SH-SY5Y (cell line): ENCODE data around the gene UGDH.
A peak's percentile ranks its signal among the peaks of the same experiment; 100 is the strongest.

Experiments
- GATA2 ChIP-seq: IDR thresholded peaks from 2 replicates; pipeline ENCODE4 v1.6.1; 2011; ENCODE audit warnings: mild to moderate bottlenecking, low read depth, low read length
- GATA3 ChIP-seq: IDR thresholded peaks from 2 replicates; pipeline ENCODE4 v1.6.1; 2011; ENCODE audit warnings: low read depth, mild to moderate bottlenecking, low read length, moderate library complexity

Gene UGDH

GRCh38 chr4:39480251-39480650, 47.0 kb downstream of the UGDH start:
- TF ChIP-seq GATA2 (no peak), GATA3 (no peak)

GRCh38 chr4:39476187-39476895, 50.9 kb downstream of the UGDH start:
- TF ChIP-seq GATA2 = peak; percentile 74
- TF ChIP-seq GATA3 = peak; percentile 27

- TF ChIP-seq GATA2 (no peak), GATA3 (no peak)
Measured at GRCh38 chr4:39472396-39472795, 54.8 kb downstream of the UGDH start.

- TF ChIP-seq GATA2 = no peak
- TF ChIP-seq GATA3 = no peak
Measured at GRCh38 chr4:39470402-39470801, 56.8 kb downstream of the UGDH start.

GRCh38 chr4:39469429-39470077, 57.7 kb downstream of the UGDH start:
- no peak for TF ChIP-seq GATA3
- no peak for TF ChIP-seq GATA2

GRCh38 chr4:39467464-39467863, 59.8 kb downstream of the UGDH start:
- no peak for TF ChIP-seq GATA2
- TF ChIP-seq GATA3 = no peak

- TF ChIP-seq GATA3 (no peak), GATA2 (no peak)
Measured at GRCh38 chr4:39466747-39467146, 60.5 kb downstream of the UGDH start.

GRCh38 chr4:39464886-39465501, 62.2 kb downstream of the UGDH start:
- TF ChIP-seq GATA3 (no peak), GATA2 (peak; percentile 19; the same call in 1 of the 2 replicates)

- TF ChIP-seq GATA2 (0 out of 2 replicates have a peak, but pooled peaks have one; percentile 24), GATA3 (no peak)
Measured at GRCh38 chr4:39458505-39459300, 68.5 kb downstream of the UGDH start, which contains the start of the genes LIAS and RPL9. Gene LIAS (plus strand): TSS chr4:39459056. CDS start chr4:39459118, 62 bp downstream. Gene RPL9 (minus strand): TSS chr4:39458922. CDS start chr4:39458439, 483 bp downstream.

GRCh38 chr4:39456946-39457763, 70.1 kb downstream of the UGDH start:
- TF ChIP-seq GATA3 (no peak), GATA2 (no peak)

- TF ChIP-seq GATA3 (no peak), GATA2 (no peak)
Measured at GRCh38 chr4:39455486-39455885, 71.8 kb downstream of the UGDH start.

GRCh38 chr4:39453738-39454137, 73.5 kb downstream of the UGDH start:
- TF ChIP-seq GATA3 = no peak
- TF ChIP-seq GATA2 = no peak

GRCh38 chr4:39452860-39453587, 74.2 kb downstream of the UGDH start:
- TF ChIP-seq GATA2 (no peak), GATA3 (no peak)

- TF ChIP-seq GATA3 = no peak
- TF ChIP-seq GATA2 = no peak
Measured at GRCh38 chr4:39452153-39452859, 74.9 kb downstream of the UGDH start.
